Prostate gland (tissue), 2 donors: ENCODE measurements around the gene LAMA2.

Source experiments
- CTCF ChIP-seq, 4 experiments: fragments of 200-600 bp in 2 of 4; fragments of 450-650 bp in 2 of 4; sonication (generic) in 2 of 4; IDR thresholded peaks; 1 replicate in 3 of 4; 2 replicates in 1 of 4; pipeline ENCODE4 v1.5.1; 2016 to 2019; ENCODE audit warnings: antibody characterized with exemption in 4 of 4, mild to moderate bottlenecking in 2 of 4, moderate library complexity in 2 of 4
- POLR2A ChIP-seq: fragments of 450-650 bp; IDR thresholded peaks from one replicate; pipeline ENCODE4 v1.6.1; 2016; ENCODE audit warnings: antibody characterized with exemption, mild to moderate bottlenecking

GRCh38 chr6:128847431-128848210 lies 35.3 kb upstream of the LAMA2 start:
- TF ChIP-seq CTCF (IDR thresholded peaks at IDR 0.05) (no peak), POLR2A (no peak)
